T-helper 2 cell treated with Interferon-gamma antibody and Interleukin-4, amounts not matched to agents 5 μg/mL and 100 μg/mL, for 36 hours (primary cell): ENCODE data around the gene EXOSC2.

Experiments
- DNase-seq: peaks from one replicate; pipeline ENCODE4 v3.0.0; 2021; ENCODE audit warnings: low spot score
- H3K27ac Mint-ChIP-seq: one replicate; pipeline ENCODE4 v1.8.0; 2021; ENCODE audit warnings: mild to moderate bottlenecking, mixed read lengths
- H3K27me3 Mint-ChIP-seq: one replicate; pipeline ENCODE4 v1.8.0; 2021; ENCODE audit warnings: low read depth, mixed read lengths
- H3K36me3 Mint-ChIP-seq: one replicate; pipeline ENCODE4 v1.8.0; 2021; ENCODE audit warnings: low read depth, mixed read lengths
- H3K4me1 Mint-ChIP-seq: one replicate; pipeline ENCODE4 v1.8.0; 2021; ENCODE audit warnings: low read depth, mixed read lengths
- H3K4me3 Mint-ChIP-seq: one replicate; pipeline ENCODE4 v1.8.0; 2022; ENCODE audit warnings: mild to moderate bottlenecking, moderate library complexity, mixed read lengths
- H3K9me3 Mint-ChIP-seq: one replicate; pipeline ENCODE4 v1.8.0; 2021; ENCODE audit warnings: mixed read lengths

The EXOSC2 gene

GRCh38 chr9:130693426-130694191 is at the start of gene EXOSC2:
EXOSC2 (plus strand) TSS chr9:130693780; CDS start chr9:130693792, 12 bp downstream.
- peak; percentile 90 for DNase-seq
- peak within 1 kb of the TSS; percentile 95 for H3K4me3 Mint-ChIP-seq
- no peaks in the 10 kb centered on the region for H3K27me3 Mint-ChIP-seq
- H3K27ac Mint-ChIP-seq, result peak within 1 kb of the TSS; percentile 95
- no peaks in the 10 kb centered on the region for H3K9me3 Mint-ChIP-seq
- H3K36me3 Mint-ChIP-seq, result peaks cover 31% of the 10 kb centered on the region
- peaks cover 39% of the 10 kb centered on the region for H3K4me1 Mint-ChIP-seq

DNA sequence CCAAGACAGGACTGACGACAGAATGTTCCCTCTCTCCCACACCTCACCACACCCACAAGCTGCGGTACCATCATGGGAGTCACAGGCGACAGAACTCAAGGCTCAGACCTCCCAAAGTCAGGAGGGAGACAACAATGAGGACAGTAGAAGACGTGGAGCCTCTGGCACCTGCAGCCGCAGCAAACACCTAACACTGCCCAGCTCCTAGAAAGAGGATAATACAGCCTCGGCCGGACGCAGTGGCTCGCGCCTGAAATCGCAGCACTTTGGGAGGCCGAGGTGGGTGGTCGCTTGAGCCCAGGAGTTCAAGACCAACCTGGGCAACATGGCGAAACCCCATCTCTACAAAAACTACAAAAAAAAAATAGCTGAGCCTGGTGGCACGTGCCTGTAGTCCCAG is 42.4 kb upstream of the EXOSC2 start:
- peaks cover 18% of the 10 kb centered on the region for H3K27me3 Mint-ChIP-seq
- H3K4me3 Mint-ChIP-seq, result no peak overlapping the region
- no peaks in the 10 kb centered on the region for H3K4me1 Mint-ChIP-seq
- DNase-seq, result no peak
- H3K36me3 Mint-ChIP-seq, result no peaks in the 10 kb centered on the region
- H3K9me3 Mint-ChIP-seq, result no peaks in the 10 kb centered on the region
- H3K27ac Mint-ChIP-seq, result no peak overlapping the region

DNA sequence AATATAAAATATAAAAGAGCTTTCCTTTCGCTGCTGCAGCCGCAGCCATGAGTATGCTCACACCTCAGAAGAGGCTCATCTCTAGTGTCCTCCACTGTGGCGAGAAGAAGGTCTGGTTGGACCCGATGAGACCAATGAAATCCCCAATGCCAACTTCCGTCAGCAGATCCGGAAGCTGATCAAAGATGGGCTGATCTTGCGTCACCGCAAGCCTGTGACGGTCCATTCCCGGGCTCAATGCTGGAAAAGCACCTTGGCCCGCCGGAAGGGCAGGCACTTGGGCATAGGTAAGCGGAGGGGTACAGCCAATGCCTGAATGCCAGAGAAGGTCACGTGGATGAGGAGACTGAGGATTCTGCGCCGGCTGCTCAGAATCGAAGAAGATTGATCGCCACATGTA is 41.8 kb upstream of the EXOSC2 start:
- H3K27me3 Mint-ChIP-seq, result peaks cover 23% of the 10 kb centered on the region
- no peaks in the 10 kb centered on the region for H3K4me1 Mint-ChIP-seq
- H3K9me3 Mint-ChIP-seq, result no peaks in the 10 kb centered on the region
- no peak for DNase-seq
- H3K4me3 Mint-ChIP-seq, result no peak overlapping the region
- no peak overlapping the region for H3K27ac Mint-ChIP-seq
- H3K36me3 Mint-ChIP-seq, result no peaks in the 10 kb centered on the region

GRCh38 chr9:130654879-130655278 is 38.7 kb upstream of the EXOSC2 start:
- peaks cover 47% of the 10 kb centered on the region for H3K27me3 Mint-ChIP-seq
- H3K36me3 Mint-ChIP-seq, result no peaks in the 10 kb centered on the region
- no peak for DNase-seq
- H3K9me3 Mint-ChIP-seq, result no peaks in the 10 kb centered on the region
- H3K4me1 Mint-ChIP-seq, result no peaks in the 10 kb centered on the region
- no peak overlapping the region for H3K4me3 Mint-ChIP-seq
- H3K27ac Mint-ChIP-seq, result no peak overlapping the region

- H3K27ac Mint-ChIP-seq, result no peak overlapping the region
- H3K4me1 Mint-ChIP-seq, result no peaks in the 10 kb centered on the region
- no peaks in the 10 kb centered on the region for H3K36me3 Mint-ChIP-seq
- H3K27me3 Mint-ChIP-seq, result peaks cover 70% of the 10 kb centered on the region
- DNase-seq, result no peak
- H3K9me3 Mint-ChIP-seq, result no peaks in the 10 kb centered on the region
- no peak overlapping the region for H3K4me3 Mint-ChIP-seq
Measured at GRCh38 chr9:130658893-130659698, 34.5 kb upstream of the EXOSC2 start.

DNA sequence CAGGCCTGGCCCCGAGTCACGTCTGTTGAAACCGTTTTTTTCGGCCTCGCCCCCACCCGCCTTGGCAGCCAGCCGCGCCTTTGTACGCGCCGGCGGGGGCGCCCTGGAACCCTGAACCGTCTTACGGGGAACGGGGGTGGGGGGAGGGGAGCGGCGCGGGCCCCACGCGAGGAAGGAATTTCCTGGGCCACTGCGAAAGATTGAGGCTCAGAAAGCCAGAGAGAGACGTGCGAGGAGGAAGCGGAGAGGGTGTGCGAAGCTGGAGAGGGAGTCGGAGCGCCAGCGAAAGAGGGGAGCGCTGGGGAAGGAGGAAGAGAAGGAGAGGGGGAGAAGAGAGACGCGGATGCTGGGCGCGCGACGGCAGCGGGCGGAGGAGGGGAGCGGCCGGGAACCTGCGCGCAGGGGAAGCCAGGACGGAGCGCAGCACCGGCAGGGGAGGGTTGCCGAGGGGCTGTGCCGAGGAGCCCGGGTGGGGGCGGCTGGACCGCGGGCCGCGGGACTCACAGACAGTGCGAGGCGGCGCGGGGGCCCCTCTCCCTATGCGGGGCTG is 33.8 kb upstream of the EXOSC2 start:
- no peaks in the 10 kb centered on the region for H3K9me3 Mint-ChIP-seq
- peaks cover 72% of the 10 kb centered on the region for H3K27me3 Mint-ChIP-seq
- H3K36me3 Mint-ChIP-seq, result no peaks in the 10 kb centered on the region
- no peak overlapping the region for H3K27ac Mint-ChIP-seq
- no peak overlapping the region for H3K4me3 Mint-ChIP-seq
- DNase-seq, result no peak
- no peaks in the 10 kb centered on the region for H3K4me1 Mint-ChIP-seq

- Mint-ChIP-seq H3K36me3 (no peaks in the 10 kb centered on the region), H3K27ac (no peak overlapping the region), H3K4me1 (no peaks in the 10 kb centered on the region), H3K27me3 (peaks cover 70% of the 10 kb centered on the region), H3K9me3 (no peaks in the 10 kb centered on the region), H3K4me3 (no peak overlapping the region)
- no peak for DNase-seq
Measured at GRCh38 chr9:130660326-130660682, 33.3 kb upstream of the EXOSC2 start.

DNA sequence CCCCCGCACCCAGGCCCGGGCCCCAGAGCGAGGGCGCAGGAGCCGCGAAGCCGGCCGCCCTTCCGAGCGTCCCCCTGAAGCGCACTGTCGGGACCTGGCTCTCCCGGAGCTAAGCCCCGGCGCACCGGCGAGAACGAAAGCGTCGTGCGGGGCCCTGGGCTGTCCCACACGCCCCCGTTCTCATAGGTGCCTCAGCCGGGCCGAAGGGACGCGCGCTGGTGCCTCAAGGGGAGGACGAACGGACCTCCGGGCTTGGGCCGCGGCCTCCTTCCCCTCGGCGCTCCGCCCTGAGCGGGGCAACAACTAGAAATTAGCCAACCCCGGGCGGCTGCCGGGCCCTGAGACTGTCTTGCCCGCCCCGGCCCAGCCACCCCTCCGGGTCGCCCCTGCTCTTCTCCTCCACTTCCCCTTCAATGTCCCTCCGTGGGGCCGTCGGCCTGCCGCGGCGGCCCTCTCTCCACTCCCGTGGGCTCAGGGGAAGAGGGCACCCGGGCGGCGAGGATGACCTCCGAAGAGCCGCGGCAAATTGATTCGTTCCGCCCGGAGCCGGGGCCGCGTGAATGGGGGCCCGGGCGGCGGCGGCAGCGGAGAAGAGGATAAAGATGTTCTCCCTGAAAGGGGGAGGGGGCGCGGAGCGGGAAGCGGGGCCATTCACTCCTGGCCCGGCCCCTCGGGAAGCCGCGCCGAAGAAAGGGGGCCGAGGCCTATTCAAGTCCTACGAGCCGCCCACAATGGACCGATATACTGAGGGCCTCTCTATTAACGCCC is 32.7 kb upstream of the EXOSC2 start:
- Mint-ChIP-seq H3K36me3 (no peaks in the 10 kb centered on the region), H3K27me3 (peaks cover 69% of the 10 kb centered on the region), H3K9me3 (no peaks in the 10 kb centered on the region), H3K4me3 (no peak overlapping the region), H3K4me1 (no peaks in the 10 kb centered on the region), H3K27ac (no peak overlapping the region)
- DNase-seq, result no peak

GRCh38 chr9:130661451-130662098 is 32.0 kb upstream of the EXOSC2 start:
- Mint-ChIP-seq H3K36me3 (no peaks in the 10 kb centered on the region), H3K27me3 (peaks cover 63% of the 10 kb centered on the region), H3K4me3 (no peak overlapping the region), H3K4me1 (no peaks in the 10 kb centered on the region), H3K9me3 (no peaks in the 10 kb centered on the region), H3K27ac (no peak overlapping the region)
- DNase-seq, result no peak

DNA sequence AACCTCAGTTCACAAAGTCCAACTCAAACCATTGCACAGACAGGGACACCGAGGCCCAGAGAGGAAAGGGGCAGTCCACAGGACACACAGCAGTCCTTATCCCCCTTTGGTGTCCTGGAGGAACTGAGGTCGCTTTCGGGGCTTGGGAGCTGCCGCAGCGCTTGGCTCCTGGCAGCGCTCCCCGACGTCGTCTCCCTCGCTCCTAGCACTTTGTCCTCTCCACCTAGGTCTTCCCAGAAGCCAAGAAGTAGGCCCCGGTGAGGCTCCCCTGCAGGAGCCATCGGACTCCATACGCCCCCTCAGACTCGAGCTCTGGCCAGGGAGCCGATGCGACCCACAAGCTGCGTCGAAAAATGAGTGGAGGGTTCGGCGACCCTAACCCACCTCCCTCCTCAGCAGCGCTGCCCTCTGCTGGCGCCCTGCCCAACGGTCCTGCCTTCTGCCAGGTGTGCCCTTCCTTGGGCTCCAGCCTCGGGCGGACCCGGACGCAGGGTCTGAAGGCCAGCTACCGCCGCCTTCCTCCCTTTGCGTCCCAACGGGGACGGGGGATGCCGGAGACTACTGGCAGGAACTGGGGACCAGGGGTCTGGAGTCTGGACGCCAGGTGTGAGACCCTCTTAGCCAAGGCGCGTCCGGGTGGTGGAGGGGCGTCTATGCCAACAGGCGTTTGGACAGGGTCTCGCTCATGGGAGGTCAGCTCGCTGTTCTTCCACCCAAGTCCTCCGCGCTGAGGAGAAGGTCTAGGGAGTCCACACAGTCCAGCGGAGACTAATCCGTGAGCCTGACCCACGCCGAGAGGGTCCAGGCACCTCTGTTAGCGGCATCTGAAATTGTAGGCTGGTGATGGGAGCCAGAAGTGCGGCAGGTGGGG is 31.2 kb upstream of the EXOSC2 start:
- Mint-ChIP-seq H3K27ac (peak overlapping the region; percentile 60), H3K27me3 (peaks cover 62% of the 10 kb centered on the region), H3K9me3 (no peaks in the 10 kb centered on the region), H3K36me3 (no peaks in the 10 kb centered on the region), H3K4me1 (no peaks in the 10 kb centered on the region), H3K4me3 (no peak overlapping the region)
- no peak for DNase-seq

DNA sequence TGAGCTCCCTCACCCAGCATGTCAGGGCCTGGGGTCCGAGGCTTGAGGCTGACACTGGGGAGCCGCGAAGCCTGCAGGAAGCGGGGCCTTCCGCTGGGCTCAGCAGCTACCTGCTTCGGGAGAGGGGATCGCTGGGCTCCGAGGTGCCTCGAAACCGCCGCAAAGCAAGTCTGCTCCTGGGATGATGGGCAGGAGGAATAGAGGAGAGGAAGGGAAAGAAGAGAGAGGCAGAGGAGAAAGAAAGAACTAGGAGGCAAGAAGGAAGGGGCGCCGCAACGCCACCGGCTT is 30.7 kb upstream of the EXOSC2 start:
- no peak for DNase-seq
- H3K27me3 Mint-ChIP-seq, result peaks cover 62% of the 10 kb centered on the region
- no peak overlapping the region for H3K4me3 Mint-ChIP-seq
- no peaks in the 10 kb centered on the region for H3K9me3 Mint-ChIP-seq
- H3K36me3 Mint-ChIP-seq, result no peaks in the 10 kb centered on the region
- H3K4me1 Mint-ChIP-seq, result no peaks in the 10 kb centered on the region
- peak overlapping the region; percentile 60 for H3K27ac Mint-ChIP-seq

DNA sequence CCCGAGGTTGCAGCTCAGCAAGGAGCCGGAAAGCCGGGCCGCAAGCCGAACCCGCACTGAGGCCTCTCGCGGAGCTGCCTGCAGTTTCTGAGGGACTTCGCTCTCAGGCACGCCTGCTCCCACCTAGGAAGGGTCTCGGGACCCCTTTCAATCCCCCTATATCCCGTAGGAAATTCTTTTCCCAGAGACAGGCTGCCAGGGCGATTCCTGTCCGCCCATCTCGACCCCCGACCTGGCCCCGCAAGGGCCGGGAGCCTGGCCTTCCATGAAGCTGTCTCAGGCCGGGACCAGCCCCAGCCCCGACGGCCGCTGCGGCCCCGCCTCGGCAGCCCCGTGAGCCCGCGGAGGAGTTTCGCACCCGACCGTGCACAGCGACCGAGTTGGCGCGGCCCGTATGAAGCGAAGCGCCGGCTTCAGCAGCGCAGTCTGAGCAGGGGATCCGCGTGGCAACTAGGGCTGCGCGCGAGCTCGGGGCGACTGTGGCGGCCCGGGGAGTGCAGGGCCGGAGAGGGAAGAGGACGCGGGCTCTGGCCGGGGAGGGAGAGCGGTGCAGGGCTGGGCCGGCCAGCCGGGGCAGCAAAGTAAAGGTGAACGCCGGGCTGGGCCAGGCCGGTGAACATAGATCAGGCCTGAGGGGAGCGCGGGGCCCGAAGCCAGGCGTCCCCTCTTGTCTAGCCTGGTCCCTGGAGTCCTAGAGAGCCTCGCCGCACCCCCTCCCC is 30.2 kb upstream of the EXOSC2 start:
- Mint-ChIP-seq H3K4me1 (no peaks in the 10 kb centered on the region), H3K27me3 (peaks cover 62% of the 10 kb centered on the region)

GRCh38 chr9:130663977-130664250 is 29.7 kb upstream of the EXOSC2 start:
- no peaks in the 10 kb centered on the region for H3K36me3 Mint-ChIP-seq
- H3K4me3 Mint-ChIP-seq, result no peak overlapping the region
- H3K27ac Mint-ChIP-seq, result no peak overlapping the region
- H3K27me3 Mint-ChIP-seq, result peaks cover 62% of the 10 kb centered on the region
- DNase-seq, result no peak
- no peaks in the 10 kb centered on the region for H3K4me1 Mint-ChIP-seq
- no peaks in the 10 kb centered on the region for H3K9me3 Mint-ChIP-seq

More for the DNA sequence above, 30.2 kb upstream of the EXOSC2 start:
- H3K36me3 Mint-ChIP-seq, result no peaks in the 10 kb centered on the region
- no peaks in the 10 kb centered on the region for H3K9me3 Mint-ChIP-seq
- DNase-seq, result no peak
- no peak overlapping the region for H3K4me3 Mint-ChIP-seq
- no peak overlapping the region for H3K27ac Mint-ChIP-seq
